Naive thymus-derived CD8-positive, alpha-beta T cell (primary cell): ENCODE data around the gene TBC1D8. TPM values are rescaled to one million over a fixed set of nuclear protein-coding genes. Genes with fewer than 3 reads are reported as not detected.

ENCODE experiments used
- ATAC-seq, 2 donors: fragments of 150-1000 bp; cut with Tn5 transposase in 1 of 2; sonication (Bioruptor Pico), chemical (Tn5 transposase) in 1 of 2; 1 replicate in 1 of 2; 2 replicates in 1 of 2; pipeline ENCODE4 v1.10.0; 2021; ENCODE audit warnings: mild to moderate bottlenecking in 2 of 2, moderate library complexity in 2 of 2
- POLR2A ChIA-PET: fragments of 350-600 bp; sonication (Branson Sonifier 250); formaldehyde crosslinking; loops from one replicate; lab custom pipeline; 2021; ENCODE audit warnings: antibody characterized with exemption; lab: Charles Lee
- DNase-seq, 10 donors: peaks; one replicate each; pipeline versions ENCODE4 v3.0.0 to v3.0.0-alpha.2; 2020 to 2022
- H3K27ac Mint-ChIP-seq, 10 donors: one replicate each; pipeline ENCODE4 v1.8.0; 2020 to 2022; ENCODE audit warnings: mild to moderate bottlenecking in 10 of 10, mixed read lengths in 10 of 10, moderate library complexity in 4 of 10, inconsistent platforms in 1 of 10
- H3K27me3 Mint-ChIP-seq, 5 donors: one replicate each; pipeline ENCODE4 v1.8.0; 2021 to 2022; ENCODE audit warnings: mixed read lengths in 5 of 5
- H3K36me3 Mint-ChIP-seq, 3 donors: one replicate each; pipeline ENCODE4 v1.8.0; 2020 to 2022; ENCODE audit warnings: mixed read lengths in 3 of 3, mild to moderate bottlenecking in 2 of 3, inconsistent platforms in 1 of 3
- H3K4me1 Mint-ChIP-seq, 4 donors: one replicate each; pipeline ENCODE4 v1.8.0; 2021 to 2022; ENCODE audit warnings: mixed read lengths in 4 of 4
- H3K4me3 Mint-ChIP-seq, 10 donors: one replicate each; pipeline ENCODE4 v1.8.0; 2020 to 2022; ENCODE audit warnings: mild to moderate bottlenecking in 10 of 10, mixed read lengths in 10 of 10, moderate library complexity in 6 of 10, inconsistent platforms in 1 of 10
- H3K9me3 Mint-ChIP-seq, 9 donors: one replicate each; pipeline ENCODE4 v1.8.0; 2020 to 2022; ENCODE audit warnings: mixed read lengths in 9 of 9, mild to moderate bottlenecking in 3 of 9, inconsistent platforms in 1 of 9, moderate library complexity in 1 of 9
- polyA plus RNA-seq, 3 donors: library from polyadenylated mRNA; unstranded; fragments of 300-500 nt; fragmentation: Illumina TruSeq; gene quantifications; one replicate each; pipeline ENCODE4 v1.2.3, GENCODE V29; 2021
- total RNA-seq, 8 experiments: library from RNA in 2 of 8; stranded (reverse) in 2 of 8; gene quantifications; one replicate each; pipeline ENCODE4 v1.2.3 and lab custom pipeline; 2021 to 2026

The TBC1D8 gene
- total and polyA plus RNA-seq, 5 experiments from 2014 or later: 0.20 to 2.6 (median 0.66) TPM

DNA sequence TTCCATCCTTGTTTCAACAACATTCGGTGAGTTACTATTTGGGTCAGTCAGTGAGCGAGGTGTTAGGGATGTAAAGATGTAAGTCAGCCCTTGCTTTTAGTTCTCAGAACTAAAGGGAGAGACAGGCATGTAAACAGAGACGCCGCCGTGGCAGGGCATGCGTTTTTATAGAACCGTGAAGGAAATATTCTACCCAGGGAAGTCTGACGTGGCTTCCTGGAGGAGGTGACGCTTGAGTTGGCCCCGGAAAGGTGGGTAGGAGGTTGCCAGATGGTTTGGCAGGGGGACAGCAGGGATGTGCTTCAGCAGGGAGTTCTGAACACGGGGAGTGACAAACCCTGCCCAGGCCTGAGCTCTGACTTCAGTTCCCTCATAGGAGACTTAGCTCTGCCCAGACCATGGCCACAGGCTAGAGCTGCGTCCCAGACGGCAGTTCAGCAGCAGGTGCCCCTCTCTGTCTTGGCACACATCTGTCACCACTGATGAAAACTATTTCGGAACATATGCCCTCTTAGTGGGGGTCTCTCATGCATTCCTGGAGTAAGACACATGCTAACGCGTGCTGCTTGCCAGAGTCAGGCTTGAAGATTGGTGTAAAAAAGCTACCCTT, 172.5 kb downstream of the TBC1D8 start:
- ATAC-seq: no peak
- H3K27ac Mint-ChIP-seq: peak overlapping the region in 2 of 10 donors; percentile 60 to 69
- peaks cover 0 to 39% (median 0%) of the 10 kb centered on the region in 3 donors for H3K36me3 Mint-ChIP-seq

GRCh38 chr2:100977511-100977910, 173.7 kb downstream of the TBC1D8 start:
- ATAC-seq (no peak), DNase-seq (no peak)
- Mint-ChIP-seq H3K4me3 (no peak overlapping the region), H3K4me1 (peaks cover 0 to 6% (median under 1%) of the 10 kb centered on the region in 4 donors), H3K9me3 (no peaks in the 10 kb centered on the region), H3K36me3 (peaks cover 0 to 44% (median 0%) of the 10 kb centered on the region in 3 donors), H3K27ac (no peak overlapping the region), H3K27me3 (peaks cover 0 to 4% (median 0%) of the 10 kb centered on the region in 5 donors)
- POLR2A ChIA-PET: no interaction called here

More for the DNA sequence above, 172.5 kb downstream of the TBC1D8 start:
- peaks cover 0 to 6% (median under 1%) of the 10 kb centered on the region in 4 donors for H3K4me1 Mint-ChIP-seq
- no peak for DNase-seq
- POLR2A ChIA-PET: interaction anchor here (0.5 kb wide), 1 partner anchor 376 kb away, joined by 6 read pairs; no protein-coding TSS in a partner anchor
- H3K9me3 Mint-ChIP-seq: no peaks in the 10 kb centered on the region
- H3K27me3 Mint-ChIP-seq: no peaks in the 10 kb centered on the region
- no peak overlapping the region for H3K4me3 Mint-ChIP-seq

- Mint-ChIP-seq H3K4me3 (no peak overlapping the region), H3K27ac (peak overlapping the region in 2 of 10 donors; percentile 24 to 63), H3K27me3 (peaks cover 0 to 4% (median 0%) of the 10 kb centered on the region in 5 donors), H3K9me3 (no peaks in the 10 kb centered on the region), H3K36me3 (peaks cover 0 to 47% (median 0%) of the 10 kb centered on the region in 3 donors), H3K4me1 (peaks cover 0 to 6% (median under 1%) of the 10 kb centered on the region in 4 donors)
- DNase-seq: no peak
- ATAC-seq: peak in 1 of 2 donors; percentile 20
- POLR2A ChIA-PET: no interaction called here
Observed at GRCh38 chr2:100976645-100977391, 174.4 kb downstream of the TBC1D8 start.

GRCh38 chr2:100976061-100976460, 175.1 kb downstream of the TBC1D8 start:
- Mint-ChIP-seq H3K4me1 (peaks cover 0 to 6% (median under 1%) of the 10 kb centered on the region in 4 donors), H3K9me3 (no peaks in the 10 kb centered on the region), H3K27me3 (peaks cover 0 to 4% (median 0%) of the 10 kb centered on the region in 5 donors), H3K27ac (no peak overlapping the region), H3K4me3 (no peak overlapping the region), H3K36me3 (peaks cover 0 to 55% (median 3%) of the 10 kb centered on the region in 3 donors)
- DNase-seq (no peak), ATAC-seq (no peak)
- POLR2A ChIA-PET: no interaction called here

- Mint-ChIP-seq H3K4me3 (no peak overlapping the region), H3K27ac (no peak overlapping the region), H3K36me3 (peaks cover 0 to 59% (median 3%) of the 10 kb centered on the region in 3 donors), H3K4me1 (peaks cover 0 to 6% (median 2%) of the 10 kb centered on the region in 4 donors), H3K9me3 (no peaks in the 10 kb centered on the region), H3K27me3 (peaks cover 0 to 4% (median 0%) of the 10 kb centered on the region in 5 donors)
- POLR2A ChIA-PET: no interaction called here
- no peak for DNase-seq
- ATAC-seq: no peak
Observed at GRCh38 chr2:100975521-100975785, 175.7 kb downstream of the TBC1D8 start.

DNA sequence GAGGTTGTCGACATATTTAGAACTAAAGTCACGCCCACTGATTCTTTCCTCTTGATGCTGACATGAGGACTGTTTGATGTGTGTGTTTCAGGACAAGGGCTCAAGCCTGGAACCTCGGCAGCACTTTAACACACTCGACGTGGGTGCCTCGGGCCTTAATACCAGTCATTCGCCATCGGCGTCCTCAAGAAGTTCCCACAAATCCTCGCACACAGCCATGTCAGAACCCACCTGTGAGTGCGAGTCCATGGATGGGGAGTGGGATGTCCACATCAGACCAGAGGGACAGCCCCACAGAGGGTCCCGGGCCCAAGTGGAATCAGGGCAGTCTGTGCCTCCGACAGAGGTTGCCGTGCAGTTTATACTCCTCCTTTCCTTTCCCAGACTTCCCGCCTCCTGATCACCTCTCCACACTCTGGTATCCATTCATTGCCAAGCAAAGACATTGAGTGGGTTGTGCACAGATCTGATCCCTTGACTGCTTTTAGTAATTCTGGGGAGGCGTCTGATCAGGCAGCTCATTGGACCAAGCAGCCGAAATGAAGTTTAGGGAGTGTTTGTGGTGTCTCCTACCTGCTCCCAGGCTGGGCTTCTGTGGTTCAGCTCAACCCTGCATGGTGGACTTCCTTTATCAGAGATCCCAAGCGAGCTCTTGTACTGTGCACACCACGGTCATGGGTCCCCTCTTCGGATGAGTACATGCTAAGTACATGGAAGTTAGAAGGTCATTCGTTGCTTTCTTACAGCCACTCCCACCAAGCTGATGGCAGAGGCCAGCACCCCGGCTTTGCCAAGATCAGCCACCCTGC, 176.3 kb downstream of the TBC1D8 start:
- ATAC-seq (no peak), DNase-seq (no peak)
- Mint-ChIP-seq H3K36me3 (peaks cover 0 to 63% (median 3%) of the 10 kb centered on the region in 3 donors), H3K9me3 (no peaks in the 10 kb centered on the region), H3K4me3 (no peak overlapping the region), H3K4me1 (peaks cover 0 to 6% (median 2%) of the 10 kb centered on the region in 4 donors), H3K27ac (no peak overlapping the region), H3K27me3 (peaks cover 0 to 4% (median 0%) of the 10 kb centered on the region in 5 donors)
- POLR2A ChIA-PET: no interaction called here

DNA sequence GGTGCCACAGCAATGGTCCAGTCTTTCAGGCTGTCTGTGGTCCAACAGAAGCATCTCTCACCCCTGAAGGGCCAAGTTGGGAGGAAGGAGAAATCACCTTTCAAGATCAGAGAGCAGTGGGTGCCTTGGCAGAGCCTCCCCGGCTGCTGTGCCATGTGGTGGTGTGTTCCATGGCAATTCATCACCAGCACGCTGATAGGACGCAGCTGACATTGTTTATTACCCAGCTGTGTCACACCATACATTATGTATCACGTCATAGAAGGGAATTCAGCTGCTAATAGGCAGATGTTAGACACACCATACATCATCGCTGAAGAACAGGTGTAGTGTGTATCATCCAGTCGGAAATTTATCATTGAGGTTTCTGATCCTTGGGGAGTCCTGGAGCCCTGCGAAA, 178.7 kb downstream of the TBC1D8 start:
- ATAC-seq (no peak), DNase-seq (no peak)
- Mint-ChIP-seq H3K27me3 (peaks cover 0 to 4% (median 0%) of the 10 kb centered on the region in 5 donors), H3K9me3 (no peaks in the 10 kb centered on the region), H3K36me3 (peaks cover 0 to 73% (median 7%) of the 10 kb centered on the region in 3 donors), H3K4me1 (peaks cover 0 to 6% (median 2%) of the 10 kb centered on the region in 4 donors), H3K4me3 (no peak overlapping the region), H3K27ac (no peak overlapping the region)
- POLR2A ChIA-PET: no interaction called here

DNA sequence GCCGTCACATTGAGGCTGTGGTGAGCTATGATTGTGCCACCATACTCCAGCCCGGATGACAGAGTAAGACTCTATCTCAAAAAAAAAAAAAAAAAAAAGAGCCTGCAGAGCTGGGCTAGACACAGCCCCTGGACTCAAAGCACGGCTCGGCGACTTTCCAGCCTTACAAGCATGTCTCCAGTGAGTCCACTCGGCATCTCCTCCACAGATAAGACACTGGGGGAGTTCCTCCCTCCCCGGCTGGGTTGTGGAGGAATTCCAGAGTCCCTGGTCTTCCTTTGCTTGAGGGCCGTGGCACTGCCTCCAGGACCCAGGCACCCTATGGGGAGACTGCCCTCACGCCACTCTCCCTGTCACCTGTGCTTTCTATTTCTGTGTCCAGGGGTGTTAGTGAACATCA, 180.0 kb downstream of the TBC1D8 start:
- Mint-ChIP-seq H3K4me3 (no peak overlapping the region), H3K36me3 (peaks cover 0 to 70% (median 7%) of the 10 kb centered on the region in 3 donors), H3K27ac (no peak overlapping the region), H3K27me3 (peaks cover 0 to 4% (median 0%) of the 10 kb centered on the region in 5 donors), H3K9me3 (no peaks in the 10 kb centered on the region), H3K4me1 (peaks cover 0 to 2% (median 0%) of the 10 kb centered on the region in 4 donors)
- no peak for ATAC-seq
- POLR2A ChIA-PET: no interaction called here
- no peak for DNase-seq

GRCh38 chr2:100969998-100970397, 181.2 kb downstream of the TBC1D8 start:
- Mint-ChIP-seq H3K9me3 (no peaks in the 10 kb centered on the region), H3K36me3 (peaks cover 0 to 80% (median 7%) of the 10 kb centered on the region in 3 donors), H3K4me3 (no peak overlapping the region), H3K4me1 (peaks cover 0 to 2% (median under 1%) of the 10 kb centered on the region in 4 donors), H3K27ac (no peak overlapping the region), H3K27me3 (peaks cover 0 to 4% (median 0%) of the 10 kb centered on the region in 5 donors)
- no peak for DNase-seq
- POLR2A ChIA-PET: no interaction called here
- ATAC-seq: no peak

- Mint-ChIP-seq H3K9me3 (no peaks in the 10 kb centered on the region), H3K27me3 (peaks cover 0 to 3% (median 0%) of the 10 kb centered on the region in 5 donors), H3K27ac (no peak overlapping the region), H3K4me3 (no peak overlapping the region), H3K4me1 (peaks cover 0 to 12% (median 4%) of the 10 kb centered on the region in 4 donors), H3K36me3 (peaks cover 0 to 68% (median 7%) of the 10 kb centered on the region in 3 donors)
- DNase-seq (no peak), ATAC-seq (no peak)
- POLR2A ChIA-PET: no interaction called here
Observed at GRCh38 chr2:100968146-100969145, 182.7 kb downstream of the TBC1D8 start.

- Mint-ChIP-seq H3K4me3 (no peak overlapping the region), H3K36me3 (peaks cover 0 to 64% (median 7%) of the 10 kb centered on the region in 3 donors), H3K9me3 (no peaks in the 10 kb centered on the region), H3K4me1 (peaks cover 0 to 12% (median 4%) of the 10 kb centered on the region in 4 donors), H3K27ac (no peak overlapping the region), H3K27me3 (peaks cover 0 to 2% (median 0%) of the 10 kb centered on the region in 5 donors)
- ATAC-seq (no peak), DNase-seq (no peak)
- POLR2A ChIA-PET: no interaction called here
Observed at GRCh38 chr2:100967716-100968115, 183.5 kb downstream of the TBC1D8 start.
